Keratinocyte (primary cell): ENCODE results near the gene ZDHHC22. TPM values are rescaled to one million over a fixed set of nuclear protein-coding genes. Genes with fewer than 3 reads are reported as not detected.

ENCODE experiments used
- DNase-seq: peaks from one replicate; pipeline ENCODE4 v3.0.0-alpha.2; 2011; ENCODE audit warnings: low read depth, missing footprints, low spot score
- FAIRE-seq: peaks from 2 replicates; lab custom pipeline; 2011; peaks lifted over from hg19 to GRCh38; lab: Jason Lieb, UNC
- H2AFZ ChIP-seq: 2 replicates; pipeline ENCODE4 v1.6.0; 2012; ENCODE audit warnings: low read length, control low read depth, inconsistent platforms; ENCODE audit not compliant: control insufficient read depth
- H3K27ac ChIP-seq: 2 replicates; pipeline ENCODE4 v1.5.1; 2011; ENCODE audit warnings: low read length; ENCODE audit not compliant: control insufficient read depth, insufficient read depth
- H3K27me3 ChIP-seq: 3 replicates; pipeline ENCODE4 v1.6.0; 2011; ENCODE audit warnings: low read length; ENCODE audit not compliant: control insufficient read depth, insufficient read depth; ENCODE audit errors: extremely low read depth
- H3K36me3 ChIP-seq, 2 experiments: 2 replicates in 1 of 2; 3 replicates in 1 of 2; pipeline ENCODE4 v1.5.1; 2011; ENCODE audit warnings: low read length in 2 of 2, mild to moderate bottlenecking in 1 of 2; ENCODE audit not compliant: control insufficient read depth in 2 of 2, insufficient read depth in 2 of 2; ENCODE audit errors: extremely low read depth in 1 of 2
- H3K4me1 ChIP-seq: 3 replicates; pipeline ENCODE4 v1.5.1; 2011; ENCODE audit warnings: low read length; ENCODE audit not compliant: control insufficient read depth, insufficient read depth; ENCODE audit errors: extremely low read depth
- H3K4me2 ChIP-seq: 3 replicates; pipeline ENCODE4 v1.6.0; 2011; ENCODE audit warnings: low read depth, low read length; ENCODE audit not compliant: control insufficient read depth, insufficient read depth; ENCODE audit errors: extremely low read depth
- H3K4me3 ChIP-seq, 3 experiments: fragments of 200-600 bp in 1 of 3; sonication (generic) in 1 of 3; 2 replicates in 2 of 3; 3 replicates in 1 of 3; pipeline ENCODE4 v1.5.1; 2011 to 2016; ENCODE audit warnings: low read length in 3 of 3, mild to moderate bottlenecking in 3 of 3, control low read depth in 2 of 3, inconsistent platforms in 1 of 3, low read depth in 1 of 3, mixed read lengths in 1 of 3, mixed run types in 1 of 3, moderate library complexity in 1 of 3; ENCODE audit not compliant: control insufficient read depth in 2 of 3, insufficient read depth in 2 of 3; ENCODE audit errors: extremely low read depth in 1 of 3
- H3K79me2 ChIP-seq: 2 replicates; pipeline ENCODE4 v1.6.0; 2012; ENCODE audit warnings: low read length; ENCODE audit not compliant: control insufficient read depth, insufficient read depth
- H3K9ac ChIP-seq: 3 replicates; pipeline ENCODE4 v1.6.0; 2011; ENCODE audit warnings: low read length; ENCODE audit not compliant: control insufficient read depth, insufficient read depth; ENCODE audit errors: extremely low read depth
- H3K9me1 ChIP-seq: 3 replicates; pipeline ENCODE4 v1.6.0; 2011; ENCODE audit warnings: low read length; ENCODE audit not compliant: control insufficient read depth, insufficient read depth; ENCODE audit errors: extremely low read depth
- H3K9me3 ChIP-seq: 2 replicates; pipeline ENCODE4 v1.5.1; 2012; ENCODE audit warnings: low read depth, low read length; ENCODE audit not compliant: control insufficient read depth
- H4K20me1 ChIP-seq: 3 replicates; pipeline ENCODE4 v1.6.0; 2011; ENCODE audit warnings: low read length; ENCODE audit not compliant: control insufficient read depth, insufficient read depth; ENCODE audit errors: extremely low read depth
- EZH2 ChIP-seq: IDR thresholded peaks from one replicate; pipeline ENCODE4 v1.6.1; 2012; ENCODE audit warnings: inconsistent platforms, mild to moderate bottlenecking, low read length, moderate library complexity
- dilution Hi-C: fragments of 300-500 bp; cut with MboI; formaldehyde crosslinking; loops from one replicate; pipeline ENCODE4 v1.7.0; 2020; ENCODE audit warnings: low sequenced_read_pairs; ENCODE audit not compliant: extremely low pct_ligation_motif_present
- polyA plus RNA-seq, 5 experiments: library from polyadenylated mRNA; depleted of rRNA in 3 of 5; stranded (reverse) in 3 of 5; stranded (forward) in 1 of 5; unstranded in 1 of 5; fragments of >200 nt; gene quantifications; 1 replicate in 1 of 5; 2 replicates in 3 of 5; 3 replicates in 1 of 5; pipeline versions ENCODE4 v1.2.1 to v1.2.3, GENCODE V29; 2011 to 2012; ENCODE audit warnings: missing spikeins in 2 of 5, low read depth in 1 of 5, low replicate concordance in 1 of 5
- TF ChIP-seq, protein P1 (sequence below), 3 experiments: IDR thresholded peaks in 1 of 3; conservative IDR thresholded peaks in 1 of 3; optimal IDR thresholded peaks in 1 of 3; 2 replicates in 2 of 3; 3 replicates in 1 of 3; pipeline versions ENCODE3 to v1.5.1; 2011; ENCODE audit warnings: low read length in 3 of 3, mild to moderate bottlenecking in 3 of 3, moderate library complexity in 2 of 3, control low read depth in 1 of 3, inconsistent platforms in 1 of 3; ENCODE audit not compliant: insufficient read depth in 2 of 3; ENCODE audit errors: extremely low read depth in 1 of 3

Gene ZDHHC22
- polyA plus RNA-seq, 1 donor (not counting 4 experiments of a cell fraction or from before 2014, with no cell fraction given): not detected

DNA sequence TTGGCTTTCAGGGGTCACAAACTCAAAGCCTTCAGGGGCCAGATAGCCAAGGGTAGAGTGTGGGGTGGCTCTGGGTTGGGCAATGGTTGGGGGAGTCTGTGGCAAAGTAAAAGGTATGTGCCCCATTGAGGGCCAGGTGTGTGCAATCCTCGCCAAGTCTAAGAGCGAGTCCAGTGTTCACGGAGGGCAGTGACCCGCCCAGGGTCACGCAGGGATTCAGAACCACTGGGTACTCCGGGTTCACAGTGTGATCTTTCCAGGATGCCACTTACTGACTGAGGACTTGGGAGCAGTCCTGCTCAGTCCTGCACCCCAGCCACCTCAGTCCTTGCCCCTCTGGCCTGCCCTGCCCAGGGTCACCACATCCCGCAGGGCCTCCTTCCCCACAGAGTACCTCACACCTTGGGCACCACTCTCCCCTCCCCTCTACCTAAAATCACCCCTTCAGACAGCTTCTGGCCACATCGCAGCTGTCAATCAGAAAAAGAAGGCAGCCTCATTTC is 15.7 kb downstream of the ZDHHC22 start:
- Histone ChIP-seq H2AFZ (no peak overlapping the region), H3K9me3 (no peaks in the 10 kb centered on the region), H3K36me3 (no peaks in the 10 kb centered on the region), H3K79me2 (no peaks in the 10 kb centered on the region), H3K9me1 (peaks cover 2% of the 10 kb centered on the region), H3K27me3 (peaks cover 23% of the 10 kb centered on the region), H3K4me3 (no peak overlapping the region), H3K9ac (no peak overlapping the region), H4K20me1 (peaks cover 2% of the 10 kb centered on the region), H3K4me2 (no peak overlapping the region), H3K4me1 (peaks cover 35% of the 10 kb centered on the region), H3K27ac (no peak overlapping the region)
- no peak for TF ChIP-seq EZH2
- TF ChIP-seq, protein P1, sequence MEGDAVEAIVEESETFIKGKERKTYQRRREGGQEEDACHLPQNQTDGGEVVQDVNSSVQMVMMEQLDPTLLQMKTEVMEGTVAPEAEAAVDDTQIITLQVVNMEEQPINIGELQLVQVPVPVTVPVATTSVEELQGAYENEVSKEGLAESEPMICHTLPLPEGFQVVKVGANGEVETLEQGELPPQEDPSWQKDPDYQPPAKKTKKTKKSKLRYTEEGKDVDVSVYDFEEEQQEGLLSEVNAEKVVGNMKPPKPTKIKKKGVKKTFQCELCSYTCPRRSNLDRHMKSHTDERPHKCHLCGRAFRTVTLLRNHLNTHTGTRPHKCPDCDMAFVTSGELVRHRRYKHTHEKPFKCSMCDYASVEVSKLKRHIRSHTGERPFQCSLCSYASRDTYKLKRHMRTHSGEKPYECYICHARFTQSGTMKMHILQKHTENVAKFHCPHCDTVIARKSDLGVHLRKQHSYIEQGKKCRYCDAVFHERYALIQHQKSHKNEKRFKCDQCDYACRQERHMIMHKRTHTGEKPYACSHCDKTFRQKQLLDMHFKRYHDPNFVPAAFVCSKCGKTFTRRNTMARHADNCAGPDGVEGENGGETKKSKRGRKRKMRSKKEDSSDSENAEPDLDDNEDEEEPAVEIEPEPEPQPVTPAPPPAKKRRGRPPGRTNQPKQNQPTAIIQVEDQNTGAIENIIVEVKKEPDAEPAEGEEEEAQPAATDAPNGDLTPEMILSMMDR (optimal IDR thresholded peaks at IDR 0.05 in 1 of 3, IDR thresholded peaks at IDR 0.05 in 1 of 3, conservative IDR thresholded peaks at IDR 0.05 in 1 of 3; ENCODE audit: extremely low read depth in 1 of 3, insufficient read depth in 2 of 3, low read length in 3 of 3): no peak
- no peak for DNase-seq
- FAIRE-seq: no peak
- dilution Hi-C loops: no loop called here

DNA sequence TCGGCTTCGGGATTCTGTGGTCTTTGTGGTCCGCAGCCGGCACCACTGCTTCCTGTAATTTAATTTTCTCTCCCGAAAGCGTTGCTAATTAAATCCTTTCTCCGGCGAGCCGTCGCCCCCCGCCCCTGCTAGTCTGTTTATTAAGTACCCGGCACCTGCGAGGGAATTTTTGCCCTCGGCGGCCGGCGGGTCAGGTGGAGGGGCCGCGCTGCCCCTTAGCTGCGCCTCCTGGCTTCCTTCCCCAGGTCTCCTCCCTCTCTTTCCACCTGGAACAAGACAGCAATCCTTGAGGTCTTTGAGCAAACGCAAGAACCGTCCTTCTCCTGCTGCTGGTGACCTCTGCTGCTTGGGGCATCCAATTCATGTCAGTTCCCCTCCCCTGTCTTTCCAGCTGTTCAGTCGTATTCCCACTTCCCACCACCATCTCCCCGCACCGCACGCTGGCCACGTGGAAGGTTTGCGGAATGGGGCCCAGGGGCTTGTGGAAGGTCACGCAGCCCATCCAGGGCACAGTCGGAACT is 16.2 kb downstream of the ZDHHC22 start:
- H3K27me3 ChIP-seq: peaks cover 19% of the 10 kb centered on the region
- H3K4me3 ChIP-seq: peak overlapping the region in 1 of 3 experiments; percentile 2
- H2AFZ ChIP-seq: no peak overlapping the region
- peaks cover 2% of the 10 kb centered on the region for H4K20me1 ChIP-seq
- DNase-seq (no peak), FAIRE-seq (no peak)
- dilution Hi-C loops: no loop called here
- H3K9ac ChIP-seq: no peak overlapping the region
- H3K9me1 ChIP-seq: peaks cover 2% of the 10 kb centered on the region
- no peaks in the 10 kb centered on the region for H3K36me3 ChIP-seq
- H3K4me1 ChIP-seq: peaks cover 39% of the 10 kb centered on the region
- H3K9me3 ChIP-seq: no peaks in the 10 kb centered on the region
- peak overlapping the region; percentile 73 for H3K4me2 ChIP-seq
- TF ChIP-seq, protein P1 (optimal IDR thresholded peaks at IDR 0.05 in 1 of 3, IDR thresholded peaks at IDR 0.05 in 1 of 3, conservative IDR thresholded peaks at IDR 0.05 in 1 of 3; ENCODE audit: extremely low read depth in 1 of 3, insufficient read depth in 2 of 3, low read length in 3 of 3): no peak
- TF ChIP-seq EZH2: no peak
- H3K27ac ChIP-seq: no peak overlapping the region
- no peaks in the 10 kb centered on the region for H3K79me2 ChIP-seq
